ENCODE data around the gene DFFB.

- TF ChIP-seq CTCF (IDR thresholded peaks at IDR 0.05; ENCODE audit: poor library complexity, severe bottlenecking) (no peak), REST (IDR thresholded peaks at IDR 0.05; ENCODE audit: borderline replicate concordance) (no peak)
Measured at GRCh38 chr1:3807769-3808168, 49.5 kb upstream of the DFFB start.

Measured in neural cell (in vitro differentiated cells).